HCT116 (cell line): Measurements from ENCODE around the gene SOCS4. TPM values are rescaled to one million over a fixed set of nuclear protein-coding genes. Genes with fewer than 3 reads are reported as not detected.
"Not testable (repeated sequence)": the region's sequence is repeated elsewhere in the genome, so short reads cannot be mapped to it uniquely, and the experiment has no call there.

Experiments
- ATAC-seq: fragments of 200-7000 bp; cut with Tn5 transposase; 2 replicates; pipeline ENCODE4 v1.9.1; 2020; ENCODE audit warnings: mild to moderate bottlenecking, moderate library complexity
- BruUV-seq: library from RNA; stranded (reverse); fragments of 400-500 nt; replicated peaks from 2 replicates; lab custom pipeline; 2021; lab: Mats Ljungman, UMichigan
- CTCF ChIA-PET: fragments of 300-600 bp; sonication (Branson Sonifier 250); formaldehyde crosslinking; loops from one replicate; lab custom pipeline; 2021; ENCODE audit warnings: antibody characterized with exemption; lab: Charles Lee
- POLR2A ChIA-PET: fragments of 300-600, 350-600 bp; sonication (Branson Sonifier 250); formaldehyde crosslinking; loops from one replicate; lab custom pipeline; 2021; ENCODE audit warnings: antibody characterized with exemption; lab: Charles Lee
- RAD21 ChIA-PET, 2 experiments: fragments of 300-600 bp; sonication (Branson Sonifier 250); formaldehyde crosslinking; loops; one replicate each; lab custom pipeline; 2023; ENCODE audit warnings: low total read pairs in 2 of 2; ENCODE audit not compliant: uncharacterized antibody in 2 of 2, unreplicated experiment in 2 of 2, low non-redundant PET in 1 of 2; lab: Charles Lee
- DNase-seq: peaks from one replicate; pipeline ENCODE4 v3.0.0-alpha.2; 2010; ENCODE audit warnings: low read depth, low spot score
- H2AFZ ChIP-seq: fragments of 200-600 bp; shearing (Covaris generic), sonication (generic); 2 replicates; pipeline ENCODE4 v1.6.1; 2017; ENCODE audit warnings: low read depth, mixed run types, mixed read lengths, antibody characterized with exemption, low read length; ENCODE audit not compliant: poor library complexity, severe bottlenecking
- H3K27ac ChIP-seq: 2 replicates; pipeline ENCODE4 v1.5.1; 2012; ENCODE audit warnings: low read depth, low read length
- H3K27me3 ChIP-seq: fragments of 200-600 bp; sonication (generic); 2 replicates; pipeline ENCODE4 v1.6.1; 2016; ENCODE audit warnings: mixed run types, low read length, mixed read lengths; ENCODE audit not compliant: insufficient read depth
- H3K36me3 ChIP-seq, 2 experiments: fragments of 200-500 bp in 1 of 2; fragments of 200-600 bp in 1 of 2; sonication (Bioruptor generic) in 1 of 2; sonication (generic) in 1 of 2; 2 replicates each; pipeline versions ENCODE4 v1.5.1 to v1.6.1; 2014 to 2016; ENCODE audit warnings: low read length in 2 of 2, inconsistent platforms in 1 of 2, mixed read lengths in 1 of 2, mixed run types in 1 of 2; ENCODE audit not compliant: insufficient read depth in 2 of 2, control insufficient read depth in 1 of 2
- H3K4me1 ChIP-seq, 2 experiments: fragments of 200-600 bp in 1 of 2; sonication (generic) in 1 of 2; 2 replicates each; pipeline versions ENCODE4 v1.5.1 to v1.6.1; 2012 to 2017; ENCODE audit warnings: low read length in 2 of 2, inconsistent platforms in 1 of 2, mild to moderate bottlenecking in 1 of 2, mixed read lengths in 1 of 2, mixed run types in 1 of 2, moderate library complexity in 1 of 2; ENCODE audit not compliant: insufficient read depth in 2 of 2, control insufficient read depth in 1 of 2
- H3K4me2 ChIP-seq: fragments of 200-600 bp; sonication (generic); 2 replicates; pipeline ENCODE4 v1.6.1; 2017; ENCODE audit warnings: mixed run types, low read length, mixed read lengths
- H3K4me3 ChIP-seq, 2 experiments: fragments of 200-600 bp in 1 of 2; sonication (generic) in 1 of 2; replicated peaks in 1 of 2; 2 replicates each; pipeline ENCODE4 v1.5.1; 2011 to 2016; ENCODE audit warnings: low read length in 2 of 2, control low read depth in 1 of 2, low read depth in 1 of 2, mild to moderate bottlenecking in 1 of 2, mixed read lengths in 1 of 2, mixed run types in 1 of 2
- H3K79me2 ChIP-seq: fragments of 200-600 bp; sonication (generic); 2 replicates; pipeline ENCODE4 v1.6.1; 2017; ENCODE audit warnings: mild to moderate bottlenecking, mixed run types, low read length, moderate library complexity, mixed read lengths; ENCODE audit not compliant: insufficient read depth
- H3K9ac ChIP-seq: fragments of 200-600 bp; sonication (generic); 2 replicates; pipeline ENCODE4 v1.6.1; 2016; ENCODE audit warnings: low read length, mixed read lengths
- H3K9me2 ChIP-seq: fragments of 200-600 bp; sonication (generic), shearing (Covaris generic); 2 replicates; pipeline ENCODE4 v1.6.1; 2017; ENCODE audit warnings: mixed run types, mild to moderate bottlenecking, moderate library complexity; ENCODE audit not compliant: insufficient read depth
- H3K9me3 ChIP-seq, 2 experiments: fragments of 200-500 bp in 1 of 2; fragments of 200-600 bp in 1 of 2; sonication (Bioruptor generic) in 1 of 2; sonication (generic) in 1 of 2; 2 replicates each; pipeline ENCODE4 v1.6.1; 2014 to 2017; ENCODE audit warnings: low read length in 2 of 2, mixed read lengths in 2 of 2, inconsistent platforms in 1 of 2, low read depth in 1 of 2, mild to moderate bottlenecking in 1 of 2, mixed run types in 1 of 2, moderate library complexity in 1 of 2; ENCODE audit not compliant: control insufficient read depth in 1 of 2, insufficient read depth in 1 of 2
- H4K20me1 ChIP-seq: fragments of 200-600 bp; sonication (generic), shearing (Covaris generic); 2 replicates; pipeline ENCODE4 v1.6.1; 2017; ENCODE audit warnings: mixed run types, mild to moderate bottlenecking, moderate library complexity; ENCODE audit not compliant: insufficient read depth
- JUND ChIP-seq: IDR thresholded peaks from 2 replicates; pipeline ENCODE4 v1.6.1; 2012
- SIN3A ChIP-seq: IDR thresholded peaks from 2 replicates; pipeline ENCODE4 v1.6.1; 2012; ENCODE audit warnings: low read depth
- ZFX ChIP-seq: fragments of 450-650 bp; IDR thresholded peaks from 2 replicates; pipeline ENCODE4 v1.6.1; 2017
- ZNF274 ChIP-seq: fragments of 200-500 bp; sonication (Bioruptor generic); IDR thresholded peaks from 2 replicates; pipeline ENCODE4 v1.6.1; 2014; ENCODE audit warnings: mild to moderate bottlenecking, low read depth, low read length, inconsistent platforms
- intact Hi-C: fragments of 100-400 bp; cut with micrococcal nuclease; formaldehyde crosslinking; loops from 2 replicates; pipeline ENCODE4 v1.10.0; 2022
- total RNA-seq: library from RNA; stranded (reverse); gene quantifications from one replicate; pipeline ENCODE4 v1.2.1, GENCODE V29; 2021; ENCODE audit not compliant: unreplicated experiment
- TF ChIP-seq, protein P1 (sequence below): IDR thresholded peaks from 2 replicates; pipeline ENCODE4 v1.6.1; 2012

SOCS4 gene
- total RNA-seq, 1 experiment from 2014 or later, result 23.7 TPM

DNA sequence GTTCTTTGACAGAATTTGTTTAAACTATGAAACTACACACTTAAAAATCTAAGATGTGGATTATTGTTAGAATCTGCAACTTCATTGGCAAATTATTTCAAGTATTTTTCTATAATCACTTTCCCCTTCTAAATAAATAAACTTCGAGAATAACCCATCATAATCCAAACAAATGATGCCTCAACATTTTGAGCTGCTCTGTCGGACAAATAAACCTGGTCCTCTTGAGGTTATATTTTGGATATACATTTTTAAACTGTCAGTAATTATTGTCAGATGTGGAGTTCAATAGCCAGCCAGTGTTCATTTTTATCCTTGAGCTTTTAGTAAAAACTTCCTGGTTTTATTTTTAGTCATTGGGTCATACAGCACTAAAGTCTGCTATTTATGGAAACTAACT is 37.9 kb downstream of the SOCS4 start:
- RAD21 ChIA-PET, H3K9ac ChIP-seq, H3K4me1 ChIP-seq, H3K27ac ChIP-seq, H3K9me3 ChIP-seq, H3K9me2 ChIP-seq, intact Hi-C loops, ATAC-seq, H3K4me2 ChIP-seq, H3K4me3 ChIP-seq, H2AFZ ChIP-seq, DNase-seq, H3K27me3 ChIP-seq: not testable (repeated sequence)
- Histone ChIP-seq H4K20me1 (peaks cover 23% of the 10 kb centered on the region; the same call in 1 of the 2 replicates), H3K79me2 (peaks cover 52% of the 10 kb centered on the region), H3K36me3 (peaks cover 30 to 45% of the 10 kb centered on the region in 2 experiments)
- POLR2A ChIA-PET, result interaction anchor here (1.7 kb wide), 1 partner anchor 9 kb away, joined by 4 read pairs; no protein-coding TSS in a partner anchor
- TSS peak; percentile 12 for BruUV-seq
- CTCF ChIA-PET, result interaction anchor here (1.0 to 1.3 kb wide), 2 partner anchors 13 to 14 kb away, joined by 3 read pairs; partner anchors contain the start of gene MAPK1IP1L

DNA sequence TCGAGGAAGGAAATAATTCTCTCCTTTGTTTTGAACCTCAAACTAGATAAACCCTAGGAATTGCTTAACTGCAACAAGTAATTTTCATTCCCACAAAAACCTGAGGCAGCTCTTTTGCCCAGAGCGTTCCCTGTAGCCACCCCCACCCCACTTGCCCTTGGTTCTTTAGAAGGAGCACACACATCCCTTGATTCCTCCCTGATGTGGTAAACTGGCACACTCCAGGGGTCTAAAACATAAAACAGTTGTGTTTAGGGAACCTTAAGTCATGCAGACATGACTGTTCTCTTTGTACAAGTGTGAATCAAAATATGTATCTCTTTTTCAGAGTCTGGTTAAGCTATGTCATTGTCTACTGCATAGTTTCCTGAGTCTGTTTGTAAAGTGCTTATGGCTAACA is 38.4 kb downstream of the SOCS4 start:
- no peak overlapping the region for H3K9ac ChIP-seq
- H3K27ac ChIP-seq, result no peak overlapping the region
- TF ChIP-seq SIN3A (no peak), JUND (no peak), ZNF274 (no peak), ZFX (no peak)
- TF ChIP-seq, protein P1, sequence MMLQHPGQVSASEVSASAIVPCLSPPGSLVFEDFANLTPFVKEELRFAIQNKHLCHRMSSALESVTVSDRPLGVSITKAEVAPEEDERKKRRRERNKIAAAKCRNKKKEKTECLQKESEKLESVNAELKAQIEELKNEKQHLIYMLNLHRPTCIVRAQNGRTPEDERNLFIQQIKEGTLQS, result no peak
- TF ChIP-seq, all 23 proteins: peak for 0
- no peak overlapping the region for H3K4me3 ChIP-seq
- H4K20me1 ChIP-seq, result peaks cover 21% of the 10 kb centered on the region; the same call in 1 of the 2 replicates
- no peak for DNase-seq
- H3K79me2 ChIP-seq, result peaks cover 46% of the 10 kb centered on the region
- no TSS peak for BruUV-seq
- H2AFZ ChIP-seq, result no peak overlapping the region
- no peak overlapping the region for H3K4me2 ChIP-seq
- RAD21 ChIA-PET, result no interaction called here
- POLR2A ChIA-PET, result interaction anchor here (0.9 to 1.7 kb wide), 2 partner anchors 7 to 10 kb away, joined by 3 to 4 read pairs; no protein-coding TSS in a partner anchor
- no peaks in the 10 kb centered on the region for H3K9me3 ChIP-seq
- intact Hi-C loops, result no loop called here
- H3K9me2 ChIP-seq, result no peaks in the 10 kb centered on the region
- H3K36me3 ChIP-seq, result peaks cover 30 to 45% of the 10 kb centered on the region in 2 experiments
- H3K27me3 ChIP-seq, result no peaks in the 10 kb centered on the region
- CTCF ChIA-PET, result interaction anchor here (1.0 to 1.4 kb wide), 3 partner anchors 13 to 205 kb away, joined by 3 read pairs; partner anchors contain the start of gene MAPK1IP1L
- no peak for ATAC-seq
- peaks cover 0 to under 1% of the 10 kb centered on the region in 2 experiments; a peak in 1 of 4 replicates for H3K4me1 ChIP-seq
